Thyroid gland (tissue), 4 donors: ENCODE measurements around the gene ANO5. TPM values are rescaled to one million over a fixed set of nuclear protein-coding genes. Genes with fewer than 3 reads are reported as not detected.

Experiments
- DNase-seq, 2 donors: peaks; one replicate each; pipeline ENCODE4 v3.0.0-alpha.2; 2019
- H3K27ac ChIP-seq, 3 donors: fragments of 200-600 bp; sonication (generic); 1 replicate in 2 of 3; 2 replicates in 1 of 3; pipeline ENCODE4 v1.5.1; 2016 to 2019; ENCODE audit warnings: mild to moderate bottlenecking in 1 of 3, moderate library complexity in 1 of 3
- H3K27me3 ChIP-seq: fragments of 200-600 bp; sonication (generic); one replicate; pipeline ENCODE4 v1.5.1; 2019
- H3K36me3 ChIP-seq, 2 donors: fragments of 200-600 bp; sonication (generic); one replicate each; pipeline ENCODE4 v1.5.1; 2016 to 2019
- H3K4me1 ChIP-seq, 2 donors: fragments of 200-600 bp; sonication (generic); one replicate each; pipeline ENCODE4 v1.5.1; 2017 to 2019
- H3K4me3 ChIP-seq, 3 donors: fragments of 200-600 bp; sonication (generic); replicated peaks in 1 of 3; 1 replicate in 2 of 3; 2 replicates in 1 of 3; pipeline ENCODE4 v1.5.1; 2016; ENCODE audit warnings: mild to moderate bottlenecking in 1 of 3
- H3K9me3 ChIP-seq: fragments of 200-600 bp; sonication (generic); one replicate; pipeline ENCODE4 v1.5.1; 2017
- CTCF ChIP-seq, 6 experiments: fragments of 200-600 bp in 3 of 6; fragments of 450-650 bp in 3 of 6; sonication (generic) in 3 of 6; IDR thresholded peaks; one replicate each; pipeline ENCODE4 v1.5.1; 2016 to 2019; ENCODE audit warnings: antibody characterized with exemption in 6 of 6, mild to moderate bottlenecking in 2 of 6, inconsistent platforms in 1 of 6, moderate library complexity in 1 of 6
- POLR2A ChIP-seq, 2 donors: fragments of 450-650 bp; IDR thresholded peaks; one replicate each; pipeline ENCODE4 v1.6.1; 2017; ENCODE audit warnings: antibody characterized with exemption in 2 of 2, mild to moderate bottlenecking in 2 of 2, moderate library complexity in 1 of 2
- WGBS, 2 donors: methylation state at CpG; one replicate each; pipeline ENCODE4 v1.1.5; 2017; 5-methylcytosine and 5-hydroxymethylcytosine counted together
- intact Hi-C: fragments of 100-400 bp; cut with DNase I; formaldehyde crosslinking; loops from one replicate; pipeline ENCODE4 v1.15.1; 2023
- total RNA-seq, 4 donors: library from RNA; depleted of rRNA; stranded (reverse); fragments of >200 nt; gene quantifications; one replicate each; pipeline ENCODE4 v1.2.3, GENCODE V29; 2016

Gene ANO5
- total RNA-seq, 4 donors from 2014 or later = 7.4 to 13.8 (median 9.7) TPM

- Histone ChIP-seq H3K4me3 (no peak overlapping the region), H3K9me3 (no peaks in the 10 kb centered on the region), H3K27me3 (no peaks in the 10 kb centered on the region), H3K4me1 (peaks cover 0 to 8% of the 10 kb centered on the region in 2 donors), H3K36me3 (no peaks in the 10 kb centered on the region), H3K27ac (no peak overlapping the region)
- intact Hi-C loops = no loop called here
- TF ChIP-seq CTCF (IDR thresholded peaks at IDR 0.05) (no peak), POLR2A (IDR thresholded peaks at IDR 0.05) (no peak)
- DNase-seq = no peak
- WGBS, 2 donors = 91 to 93% methylated on average over 4 of the region's 4 CpGs
Measured at GRCh38 chr11:22197139-22198005, 4.5 kb downstream of the ANO5 start.

GRCh38 chr11:22199243-22199642, 6.4 kb downstream of the ANO5 start:
- intact Hi-C loops = no loop called here
- H3K9me3 ChIP-seq = no peaks in the 10 kb centered on the region
- no peaks in the 10 kb centered on the region for H3K4me1 ChIP-seq
- H3K36me3 ChIP-seq = no peaks in the 10 kb centered on the region
- no peak overlapping the region for H3K27ac ChIP-seq
- H3K4me3 ChIP-seq = no peak overlapping the region
- TF ChIP-seq POLR2A (IDR thresholded peaks at IDR 0.05) = no peak
- no peak for TF ChIP-seq CTCF (IDR thresholded peaks at IDR 0.05)
- no peaks in the 10 kb centered on the region for H3K27me3 ChIP-seq
- no peak for DNase-seq

- intact Hi-C loops = no loop called here
- Histone ChIP-seq H3K4me1 (no peaks in the 10 kb centered on the region), H3K36me3 (no peaks in the 10 kb centered on the region), H3K4me3 (no peak overlapping the region), H3K9me3 (no peaks in the 10 kb centered on the region), H3K27ac (no peak overlapping the region), H3K27me3 (no peaks in the 10 kb centered on the region)
- TF ChIP-seq POLR2A (IDR thresholded peaks at IDR 0.05) = no peak
- no peak for DNase-seq
- 92 to 96% methylated on average over 4 of the region's 4 CpGs for WGBS, 2 donors
Measured at GRCh38 chr11:22203281-22203680, 10.4 kb downstream of the ANO5 start.

- H3K4me1 ChIP-seq = no peaks in the 10 kb centered on the region
- H3K36me3 ChIP-seq = no peaks in the 10 kb centered on the region
- intact Hi-C loops = no loop called here
- no peak for DNase-seq
- H3K4me3 ChIP-seq = no peak overlapping the region
- no peak overlapping the region for H3K27ac ChIP-seq
- no peaks in the 10 kb centered on the region for H3K9me3 ChIP-seq
- no peaks in the 10 kb centered on the region for H3K27me3 ChIP-seq
- TF ChIP-seq CTCF (IDR thresholded peaks at IDR 0.05) = no peak
- TF ChIP-seq POLR2A (IDR thresholded peaks at IDR 0.05) = no peak
Measured at GRCh38 chr11:22207162-22207561, 14.3 kb downstream of the ANO5 start.

GRCh38 chr11:22208151-22208858, 15.4 kb downstream of the ANO5 start:
- no peak overlapping the region for H3K4me3 ChIP-seq
- H3K4me1 ChIP-seq = no peaks in the 10 kb centered on the region
- H3K9me3 ChIP-seq = no peaks in the 10 kb centered on the region
- WGBS, 2 donors = 86 to 89% methylated on average over 3 of the region's 3 CpGs
- intact Hi-C loops = no loop called here
- TF ChIP-seq CTCF (IDR thresholded peaks at IDR 0.05) (no peak), POLR2A (IDR thresholded peaks at IDR 0.05) (no peak)
- no peak overlapping the region for H3K27ac ChIP-seq
- no peaks in the 10 kb centered on the region for H3K27me3 ChIP-seq
- H3K36me3 ChIP-seq = no peaks in the 10 kb centered on the region
- DNase-seq = no peak
